ENCODE results near the gene SLC35G6. TPM values are rescaled to one million over a fixed set of nuclear protein-coding genes. Genes with fewer than 3 reads are reported as not detected.

SLC35G6 gene
- total RNA-seq, 2 experiments from 2014 or later, result not detected

- BruUV-seq (replicated peaks), result TSS peak; percentile 88
- peaks cover 74% of the 10 kb centered on the region for H3K36me3 ChIP-seq (ENCODE audit: insufficient read depth, low read length)
Observed at GRCh38 chr17:7513850-7514419, 32.7 kb downstream of the SLC35G6 start.

GRCh38 chr17:7515911-7516610 is 34.8 kb downstream of the SLC35G6 start:
- no peaks in the 10 kb centered on the region for H3K79me2 ChIP-seq (ENCODE audit: insufficient read depth, low read depth, low read length)
- no peaks in the 10 kb centered on the region for H3K9me3 ChIP-seq (ENCODE audit: low read length)
- H3K4me3 ChIP-seq (ENCODE audit: low read depth, low read length, poor library complexity, severe bottlenecking), result no peak overlapping the region
- POLR2A ChIA-PET, result interaction anchor here (1.4 kb wide), 1 partner anchor 45 kb away, joined by 6 read pairs; no protein-coding TSS in a partner anchor
- H3K9me2 ChIP-seq (ENCODE audit: insufficient read depth, low read length), result no peaks in the 10 kb centered on the region
- no peak overlapping the region for H3K27ac ChIP-seq (ENCODE audit: low read depth, low read length, poor library complexity, severe bottlenecking)
- intact Hi-C loops (cut with micrococcal nuclease; ENCODE audit: unreplicated experiment), result no loop called here
- TF ChIP-seq CTCF (conservative IDR thresholded peaks at IDR 0.05; ENCODE audit: low read length) (no peak), EZH2phosphoT487 (IDR thresholded peaks at IDR 0.05; ENCODE audit: borderline replicate concordance, low read depth, low read length) (no peak)
- CTCF ChIA-PET (ENCODE audit: unreplicated experiment), result no interaction called here
- BruUV-seq (replicated peaks), result no TSS peak
- no peak overlapping the region for H2AFZ ChIP-seq (ENCODE audit: low read length)
- 0 out of 2 replicates have a peak, but pooled peaks cover 4% of the 10 kb centered on the region for H4K20me1 ChIP-seq (ENCODE audit: insufficient read depth, low read length)
- no peak overlapping the region for H3K4me2 ChIP-seq (ENCODE audit: low read length)
- DNase-seq (ENCODE audit: low spot score), result no peak
- H3K4me1 ChIP-seq (ENCODE audit: insufficient read depth, low read length, poor library complexity, severe bottlenecking), result no peaks in the 10 kb centered on the region
- H3K36me3 ChIP-seq (ENCODE audit: insufficient read depth, low read length), result peaks cover 52% of the 10 kb centered on the region

More at GRCh38 chr17:7513850-7514419, 32.7 kb downstream of the SLC35G6 start:
- H3K27ac ChIP-seq (ENCODE audit: low read depth, low read length, poor library complexity, severe bottlenecking), result no peak overlapping the region
- H2AFZ ChIP-seq (ENCODE audit: low read length), result no peak overlapping the region
- ChIA-PET CTCF (ENCODE audit: unreplicated experiment) (interaction anchor here (0.6 to 3.2 kb wide), 2 partner anchors 47 to 75 kb away, joined by 3 to 18 read pairs; no protein-coding TSS in a partner anchor), POLR2A (no interaction called here)
- H4K20me1 ChIP-seq (ENCODE audit: insufficient read depth, low read length), result 0 out of 2 replicates have a peak, but pooled peaks cover 4% of the 10 kb centered on the region
- H3K79me2 ChIP-seq (ENCODE audit: insufficient read depth, low read depth, low read length), result no peaks in the 10 kb centered on the region
- no peaks in the 10 kb centered on the region for H3K4me1 ChIP-seq (ENCODE audit: insufficient read depth, low read length, poor library complexity, severe bottlenecking)
- intact Hi-C loops (cut with micrococcal nuclease; ENCODE audit: unreplicated experiment), result loop anchor here (1.0 kb wide), 1 partner anchor 47 kb away; the partner anchor contains the start of gene SENP3
- H3K4me3 ChIP-seq (ENCODE audit: low read depth, low read length, poor library complexity, severe bottlenecking), result no peak overlapping the region
- H3K9me3 ChIP-seq (ENCODE audit: low read length), result no peaks in the 10 kb centered on the region
- no peaks in the 10 kb centered on the region for H3K9me2 ChIP-seq (ENCODE audit: insufficient read depth, low read length)
- DNase-seq (ENCODE audit: low spot score), result no peak
- no peak overlapping the region for H3K4me2 ChIP-seq (ENCODE audit: low read length)
- TF ChIP-seq CTCF (conservative IDR thresholded peaks at IDR 0.05; ENCODE audit: low read length) (no peak), EZH2phosphoT487 (IDR thresholded peaks at IDR 0.05; ENCODE audit: borderline replicate concordance, low read depth, low read length) (no peak)

- Histone ChIP-seq H3K79me2 (ENCODE audit: insufficient read depth, low read depth, low read length) (no peaks in the 10 kb centered on the region), H3K27ac (ENCODE audit: low read depth, low read length, poor library complexity, severe bottlenecking) (no peak overlapping the region), H4K20me1 (ENCODE audit: insufficient read depth, low read length) (no peaks in the 10 kb centered on the region), H3K4me2 (ENCODE audit: low read length) (no peak overlapping the region), H2AFZ (ENCODE audit: low read length) (no peak overlapping the region), H3K4me1 (ENCODE audit: insufficient read depth, low read length, poor library complexity, severe bottlenecking) (no peaks in the 10 kb centered on the region), H3K4me3 (ENCODE audit: low read depth, low read length, poor library complexity, severe bottlenecking) (no peak overlapping the region), H3K9me2 (ENCODE audit: insufficient read depth, low read length) (no peaks in the 10 kb centered on the region), H3K36me3 (ENCODE audit: insufficient read depth, low read length) (no peaks in the 10 kb centered on the region), H3K9me3 (ENCODE audit: low read length) (no peaks in the 10 kb centered on the region)
- intact Hi-C loops (cut with micrococcal nuclease; ENCODE audit: unreplicated experiment), result no loop called here
- TF ChIP-seq EZH2phosphoT487 (IDR thresholded peaks at IDR 0.05; ENCODE audit: borderline replicate concordance, low read depth, low read length) (no peak), CTCF (conservative IDR thresholded peaks at IDR 0.05; ENCODE audit: low read length) (peak; percentile 75)
- peak; percentile 20 for DNase-seq (ENCODE audit: low spot score)
- ChIA-PET CTCF (ENCODE audit: unreplicated experiment) (no interaction called here), POLR2A (interaction anchor here (1.0 kb wide), 1 partner anchor 37 kb away, joined by 3 read pairs; no protein-coding TSS in a partner anchor)
- BruUV-seq (replicated peaks), result no TSS peak
Observed at GRCh38 chr17:7523033-7523432, 41.8 kb downstream of the SLC35G6 start.
